Thyroid gland (tissue), 4 donors: ENCODE data around the gene ADCYAP1.

Experiments used
- CTCF ChIP-seq, 6 experiments: fragments of 200-600 bp in 3 of 6; fragments of 450-650 bp in 3 of 6; sonication (generic) in 3 of 6; IDR thresholded peaks; one replicate each; pipeline ENCODE4 v1.5.1; 2016 to 2019; ENCODE audit warnings: antibody characterized with exemption in 6 of 6, mild to moderate bottlenecking in 2 of 6, inconsistent platforms in 1 of 6, moderate library complexity in 1 of 6
- POLR2A ChIP-seq, 2 donors: fragments of 450-650 bp; IDR thresholded peaks; one replicate each; pipeline ENCODE4 v1.6.1; 2017; ENCODE audit warnings: antibody characterized with exemption in 2 of 2, mild to moderate bottlenecking in 2 of 2, moderate library complexity in 1 of 2

- TF ChIP-seq CTCF (IDR thresholded peaks at IDR 0.05): no peak
- TF ChIP-seq POLR2A (IDR thresholded peaks at IDR 0.05): no peak
These were observed 6.8 kb downstream of the ADCYAP1 start for GRCh38 chr18:911486-911885.
